RWPE1 (cell line): Measurements from ENCODE around the gene SENP3.

ENCODE experiments used
- CTCF ChIA-PET: fragments of 350-600 bp; sonication (Branson Sonifier 250); formaldehyde crosslinking; extraction: SDS; loops from one replicate; lab custom pipeline; 2021; lab: Yijun Ruan, JAX
- POLR2A ChIA-PET: fragments of 400-600 bp; formaldehyde crosslinking; extraction: SDS; loops from one replicate; lab custom pipeline; 2020; ENCODE audit warnings: antibody characterized with exemption; ENCODE audit not compliant: low non-redundant PET; lab: Yijun Ruan, JAX
- DNase-seq: peaks from one replicate; pipeline ENCODE4 v3.0.0; 2012; ENCODE audit warnings: low spot score
- H3K27ac ChIP-seq: fragments of 450-650 bp; 2 replicates; pipeline ENCODE4 v1.5.1; 2017
- CTCF ChIP-seq: fragments of 450-650 bp; conservative IDR thresholded peaks from 2 replicates; pipeline ENCODE4 v1.5.1; 2017; ENCODE audit warnings: low read depth, mild to moderate bottlenecking

SENP3 gene

GRCh38 chr17:7579001-7579833 lies 17.5 kb downstream of the SENP3 start, which contains the start of gene CD68:
Gene CD68, plus strand, starts transcription at chr17:7579638. Its CDS starts 40 bp downstream, at chr17:7579678.
- CTCF ChIA-PET: interaction anchor here (3.0 kb wide), 1 partner anchor 10 kb away, joined by 21 read pairs; the partner anchor contains the start of gene SOX15
- DNase-seq: peak; percentile 90
- peak within 1 kb of the TSS; percentile 100 for H3K27ac ChIP-seq
- POLR2A ChIA-PET: interaction anchor here (2.0 kb wide), 1 partner anchor 10 kb away, joined by 18 read pairs; the partner anchor contains the start of gene SOX15
- TF ChIP-seq CTCF: no peak

GRCh38 chr17:7579834-7580603 lies 18.3 kb downstream of the SENP3 start:
- ChIA-PET CTCF (interaction anchor here (3.0 kb wide), 1 partner anchor 9 kb away, joined by 21 read pairs; the partner anchor contains the start of gene SOX15), POLR2A (interaction anchor here (0.6 to 2.0 kb wide), 2 partner anchors 9 to 454 kb away, joined by 4 to 18 read pairs; partner anchors contain the start of gene SOX15)
- peak overlapping the region; percentile 100 for H3K27ac ChIP-seq
- TF ChIP-seq CTCF: no peak
- DNase-seq: no peak

GRCh38 chr17:7580604-7581575 lies 19.2 kb downstream of the SENP3 start:
- H3K27ac ChIP-seq: peak overlapping the region; percentile 100
- ChIA-PET POLR2A (interaction anchor here (0.6 to 2.0 kb wide), 2 partner anchors 9 to 453 kb away, joined by 4 to 18 read pairs; partner anchors contain the start of gene SOX15), CTCF (interaction anchor here (3.0 kb wide), 1 partner anchor 8 kb away, joined by 21 read pairs; the partner anchor contains the start of gene SOX15)
- no peak for TF ChIP-seq CTCF
- no peak for DNase-seq

DNA sequence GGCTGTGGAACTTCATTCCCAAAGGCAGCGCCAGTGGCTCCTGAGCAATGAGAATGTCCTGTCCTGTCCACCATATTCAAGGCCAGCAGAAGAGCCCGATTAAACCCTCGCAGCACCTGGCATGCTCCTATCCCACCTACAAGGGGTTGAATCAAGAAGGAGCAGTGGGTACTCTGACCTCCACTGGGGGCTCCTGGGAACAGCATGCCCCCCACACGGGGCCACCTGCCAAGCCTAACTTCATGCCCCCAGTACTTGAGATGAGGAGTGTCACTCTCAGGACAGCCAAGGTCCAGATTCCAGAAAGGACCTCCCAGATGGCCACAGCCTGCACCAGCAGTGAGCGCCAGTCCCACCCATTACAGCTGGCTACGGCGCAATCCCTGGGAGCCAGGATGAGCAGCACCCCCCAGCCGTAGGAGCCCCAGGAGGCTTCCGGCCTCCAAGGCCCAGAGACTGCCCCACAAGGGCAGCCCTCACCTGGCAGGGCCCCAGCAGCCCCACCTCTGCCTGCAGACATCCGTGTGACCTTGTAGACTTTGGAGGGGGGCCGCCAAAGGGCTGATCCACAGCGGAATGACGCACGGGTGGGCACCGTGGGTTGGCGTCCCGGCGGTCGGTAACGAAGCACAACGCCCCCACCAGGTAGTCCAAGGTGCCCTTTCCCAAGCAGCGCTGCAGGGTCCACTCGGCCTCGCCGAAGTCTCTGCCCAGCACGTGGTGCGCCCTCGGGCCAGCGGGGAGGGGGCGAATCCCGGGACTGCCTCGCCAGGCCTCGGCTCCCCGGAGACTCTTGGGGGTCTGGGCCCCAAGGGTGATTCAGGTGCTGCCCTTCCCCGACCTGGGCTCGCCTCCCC lies 20.9 kb downstream of the SENP3 start:
- no peak for TF ChIP-seq CTCF

DNA sequence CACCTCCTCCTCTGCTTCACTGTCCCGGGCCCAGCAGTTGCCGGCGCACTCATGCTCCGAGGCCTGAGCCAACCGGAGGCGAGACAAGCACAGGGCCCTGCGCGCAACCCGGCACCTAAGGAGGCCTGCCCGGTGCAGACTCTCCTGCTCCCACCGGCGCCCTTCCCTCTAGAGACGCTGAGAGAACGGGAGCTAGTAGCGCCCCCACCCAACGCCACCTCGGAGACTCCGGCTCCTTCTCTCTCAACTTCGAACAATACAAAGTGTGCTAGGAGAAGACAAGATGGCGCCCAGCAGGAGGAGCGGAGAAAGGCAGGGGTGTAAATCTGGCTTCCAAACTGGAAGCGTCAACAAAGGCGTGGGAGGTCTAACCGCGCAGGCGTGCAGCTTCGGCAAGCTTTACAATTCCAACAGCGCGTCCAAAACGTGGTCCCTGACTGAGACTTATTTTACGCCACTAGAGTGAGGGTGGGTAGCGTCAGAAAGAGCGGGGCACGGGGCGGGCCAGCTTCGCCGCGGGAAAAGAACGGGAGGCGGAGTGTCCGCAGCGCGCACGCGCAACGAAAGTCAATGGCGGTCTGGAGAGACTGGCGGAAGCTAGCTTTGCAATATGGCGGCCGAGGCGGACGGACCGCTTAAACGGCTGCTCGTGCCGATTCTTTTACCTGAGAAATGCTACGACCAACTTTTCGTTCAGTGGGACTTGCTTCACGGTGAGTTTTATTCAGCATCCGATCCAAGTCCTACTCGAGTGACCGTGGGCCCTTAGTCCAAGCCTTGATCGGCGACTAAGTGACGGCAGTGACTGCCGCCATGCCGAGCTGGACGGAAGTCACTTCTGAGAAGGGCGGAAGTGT lies 21.8 kb downstream of the SENP3 start, which contains the start of gene MPDU1:
Gene MPDU1, plus strand, starts transcription at position 600 of the 857 bp plus-strand sequence. Its CDS starts 11 bp downstream, at position 611.
- POLR2A ChIA-PET: interaction anchor here (0.5 to 1.0 kb wide), 3 partner anchors 10 to 640 kb away, joined by 3 to 4 read pairs (median 3); no protein-coding TSS in a partner anchor
- DNase-seq: peak; percentile 88
- TF ChIP-seq CTCF: no peak
- CTCF ChIA-PET: no interaction called here
- H3K27ac ChIP-seq: peak within 1 kb of the TSS; percentile 100

More for the DNA sequence above, 20.9 kb downstream of the SENP3 start:
- DNase-seq: no peak
- peak overlapping the region; percentile 100 for H3K27ac ChIP-seq
- ChIA-PET CTCF (interaction anchor here (0.5 kb wide), 1 partner anchor 66 kb away, joined by 5 read pairs; no protein-coding TSS in a partner anchor), POLR2A (no interaction called here)
